K562 (cell line): ENCODE measurements around the gene USP24. TPM values are rescaled to one million over a fixed set of nuclear protein-coding genes. Genes with fewer than 3 reads are reported as not detected.

Source experiments
- FOXA1 ChIP-seq: fragments of 450-650 bp; IDR thresholded peaks from 2 replicates; pipeline ENCODE4 v1.6.1; 2016; ENCODE audit warnings: mild to moderate bottlenecking, borderline replicate concordance
- HSF4 ChIP-seq: fragments of 250-450 bp; sonication (Bioruptor Pico); IDR thresholded peaks from 2 replicates; pipeline ENCODE4 v2.1.2; 2022; ENCODE audit warnings: mild to moderate bottlenecking, moderate library complexity, borderline replicate concordance
- MAFG ChIP-seq: fragments of 450-650 bp; conservative IDR thresholded peaks from 2 replicates; pipeline ENCODE4 v1.6.1; 2016; ENCODE audit warnings: missing genetic modification characterization, missing compliant biosample characterization
- TBP ChIP-seq: optimal IDR thresholded peaks from 2 replicates; pipeline ENCODE3; 2011; ENCODE audit warnings: low read depth, low read length, improper control_type of control experiment
- TRIM24 ChIP-seq, 2 experiments: fragments of 450-650 bp; IDR thresholded peaks; 2 replicates each; pipeline ENCODE4 v1.6.1; 2016
- ZNF551 ChIP-seq: fragments of 250-450 bp; sonication (Bioruptor Pico); IDR thresholded peaks from 2 replicates; pipeline ENCODE4 v1.5.0; 2021; ENCODE audit warnings: mild to moderate bottlenecking, moderate library complexity
- polyA plus RNA-seq, 8 experiments: library from polyadenylated mRNA; depleted of rRNA in 4 of 8; stranded (reverse) in 5 of 8; unstranded in 3 of 8; fragments of >200 nt; fragmentation: Nextera tagmentation in 2 of 8; fragmentation: Illumina TruSeq in 1 of 8; extraction: Ambion mirVana in 2 of 8; extraction: Trizol in 1 of 8; gene quantifications; 2 replicates each; pipeline versions ENCODE4 v1.2.1 to v1.2.3, GENCODE V29; 2011 to 2014; ENCODE audit warnings: inconsistent platforms in 1 of 8, missing spikeins in 1 of 8
- total RNA-seq, 7 experiments: library from RNA; depleted of rRNA in 6 of 7; stranded (reverse); fragments of >200 nt in 6 of 7; fragmentation: Illumina TruSeq in 2 of 7; extraction: Trizol in 2 of 7; gene quantifications; 2 replicates each; pipeline versions ENCODE4 v1.2.1 to v1.2.3, GENCODE V29; 2011 to 2021; ENCODE audit warnings: low replicate concordance in 1 of 7
- TF ChIP-seq, protein P1 (sequence below): fragments of 450-650 bp; IDR thresholded peaks from 2 replicates; pipeline ENCODE4 v1.6.1; 2014; ENCODE audit warnings: low read depth, mild to moderate bottlenecking, moderate library complexity, borderline replicate concordance
- TF ChIP-seq, protein P2 (sequence below): fragments of 450-650 bp; IDR thresholded peaks from 2 replicates; pipeline ENCODE4 v1.6.1; 2016; ENCODE audit warnings: borderline replicate concordance
- TF ChIP-seq, protein P3 (sequence below): sonication (generic); formaldehyde crosslinking; IDR thresholded peaks from 2 replicates; pipeline ENCODE4 v1.8.0; 2022; ENCODE audit warnings: mild to moderate bottlenecking, missing genetic modification reagents
- TF ChIP-seq, protein P4 (sequence below): sonication (generic); IDR thresholded peaks from 2 replicates; pipeline ENCODE4 v1.6.1; 2016
- TF ChIP-seq, protein P5 (sequence below): sonication (generic); formaldehyde crosslinking; IDR thresholded peaks from 2 replicates; pipeline ENCODE4 v1.8.0; 2022; ENCODE audit warnings: missing genetic modification reagents, mild to moderate bottlenecking, borderline replicate concordance

Gene USP24
- total and polyA plus RNA-seq, 9 of the 15 experiments (the other 6 are each of a cell fraction or from before 2014, with no cell fraction given), result 7.7 to 62.6 (median 36.8) TPM

DNA sequence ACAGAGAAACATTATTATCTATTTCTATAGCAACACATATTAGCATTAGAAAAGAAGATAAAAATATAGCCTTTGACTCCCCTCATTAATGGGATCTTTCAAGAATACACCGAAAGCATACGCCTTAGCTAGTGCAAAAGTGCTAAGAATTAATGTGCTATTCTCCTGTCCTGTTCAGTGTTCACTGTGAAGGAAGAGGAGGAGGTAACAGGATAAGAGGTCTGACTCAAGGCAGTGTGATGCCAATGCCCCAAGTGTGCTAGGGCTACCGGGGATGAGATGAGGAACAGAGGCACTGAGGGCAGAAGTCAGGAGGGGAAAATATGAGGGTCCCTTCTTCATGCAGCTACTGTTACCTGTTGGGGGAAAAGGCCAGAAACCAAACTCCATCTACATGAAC lies 43.5 kb downstream of the USP24 start (continued):
- TF ChIP-seq, protein P1, sequence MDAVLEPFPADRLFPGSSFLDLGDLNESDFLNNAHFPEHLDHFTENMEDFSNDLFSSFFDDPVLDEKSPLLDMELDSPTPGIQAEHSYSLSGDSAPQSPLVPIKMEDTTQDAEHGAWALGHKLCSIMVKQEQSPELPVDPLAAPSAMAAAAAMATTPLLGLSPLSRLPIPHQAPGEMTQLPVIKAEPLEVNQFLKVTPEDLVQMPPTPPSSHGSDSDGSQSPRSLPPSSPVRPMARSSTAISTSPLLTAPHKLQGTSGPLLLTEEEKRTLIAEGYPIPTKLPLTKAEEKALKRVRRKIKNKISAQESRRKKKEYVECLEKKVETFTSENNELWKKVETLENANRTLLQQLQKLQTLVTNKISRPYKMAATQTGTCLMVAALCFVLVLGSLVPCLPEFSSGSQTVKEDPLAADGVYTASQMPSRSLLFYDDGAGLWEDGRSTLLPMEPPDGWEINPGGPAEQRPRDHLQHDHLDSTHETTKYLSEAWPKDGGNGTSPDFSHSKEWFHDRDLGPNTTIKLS, result no peak
- TF ChIP-seq TBP, result no peak
- TF ChIP-seq FOXA1, result no peak
- no peak for TF ChIP-seq HSF4
- TF ChIP-seq, protein P2, sequence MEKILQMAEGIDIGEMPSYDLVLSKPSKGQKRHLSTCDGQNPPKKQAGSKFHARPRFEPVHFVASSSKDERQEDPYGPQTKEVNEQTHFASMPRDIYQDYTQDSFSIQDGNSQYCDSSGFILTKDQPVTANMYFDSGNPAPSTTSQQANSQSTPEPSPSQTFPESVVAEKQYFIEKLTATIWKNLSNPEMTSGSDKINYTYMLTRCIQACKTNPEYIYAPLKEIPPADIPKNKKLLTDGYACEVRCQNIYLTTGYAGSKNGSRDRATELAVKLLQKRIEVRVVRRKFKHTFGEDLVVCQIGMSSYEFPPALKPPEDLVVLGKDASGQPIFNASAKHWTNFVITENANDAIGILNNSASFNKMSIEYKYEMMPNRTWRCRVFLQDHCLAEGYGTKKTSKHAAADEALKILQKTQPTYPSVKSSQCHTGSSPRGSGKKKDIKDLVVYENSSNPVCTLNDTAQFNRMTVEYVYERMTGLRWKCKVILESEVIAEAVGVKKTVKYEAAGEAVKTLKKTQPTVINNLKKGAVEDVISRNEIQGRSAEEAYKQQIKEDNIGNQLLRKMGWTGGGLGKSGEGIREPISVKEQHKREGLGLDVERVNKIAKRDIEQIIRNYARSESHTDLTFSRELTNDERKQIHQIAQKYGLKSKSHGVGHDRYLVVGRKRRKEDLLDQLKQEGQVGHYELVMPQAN, result no peak
- TF ChIP-seq, protein P3, sequence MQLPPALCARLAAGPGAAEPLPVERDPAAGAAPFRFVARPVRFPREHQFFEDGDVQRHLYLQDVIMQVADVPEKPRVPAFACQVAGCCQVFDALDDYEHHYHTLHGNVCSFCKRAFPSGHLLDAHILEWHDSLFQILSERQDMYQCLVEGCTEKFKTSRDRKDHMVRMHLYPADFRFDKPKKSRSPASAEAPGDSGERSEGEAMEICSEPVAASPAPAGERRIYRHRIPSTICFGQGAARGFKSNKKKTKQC (CRISPR knock-in tag), result no peak
- no peak for TF ChIP-seq TRIM24 (IDR thresholded peaks at IDR 0.05)
- no peak for TF ChIP-seq MAFG (tag)
- TF ChIP-seq ZNF551 (CRISPR knock-in tag), result no peak
- TF ChIP-seq, protein P4, sequence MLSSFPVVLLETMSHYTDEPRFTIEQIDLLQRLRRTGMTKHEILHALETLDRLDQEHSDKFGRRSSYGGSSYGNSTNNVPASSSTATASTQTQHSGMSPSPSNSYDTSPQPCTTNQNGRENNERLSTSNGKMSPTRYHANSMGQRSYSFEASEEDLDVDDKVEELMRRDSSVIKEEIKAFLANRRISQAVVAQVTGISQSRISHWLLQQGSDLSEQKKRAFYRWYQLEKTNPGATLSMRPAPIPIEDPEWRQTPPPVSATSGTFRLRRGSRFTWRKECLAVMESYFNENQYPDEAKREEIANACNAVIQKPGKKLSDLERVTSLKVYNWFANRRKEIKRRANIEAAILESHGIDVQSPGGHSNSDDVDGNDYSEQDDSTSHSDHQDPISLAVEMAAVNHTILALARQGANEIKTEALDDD, result no peak
- TF ChIP-seq, protein P5, sequence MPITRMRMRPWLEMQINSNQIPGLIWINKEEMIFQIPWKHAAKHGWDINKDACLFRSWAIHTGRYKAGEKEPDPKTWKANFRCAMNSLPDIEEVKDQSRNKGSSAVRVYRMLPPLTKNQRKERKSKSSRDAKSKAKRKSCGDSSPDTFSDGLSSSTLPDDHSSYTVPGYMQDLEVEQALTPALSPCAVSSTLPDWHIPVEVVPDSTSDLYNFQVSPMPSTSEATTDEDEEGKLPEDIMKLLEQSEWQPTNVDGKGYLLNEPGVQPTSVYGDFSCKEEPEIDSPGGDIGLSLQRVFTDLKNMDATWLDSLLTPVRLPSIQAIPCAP (CRISPR knock-in tag), result no peak
- TF ChIP-seq, all 486 proteins: peak for 0
